ENCODE results near the gene DNAH8.

DNAH8 gene

GRCh38 chr6:39054577-39055142, 339.5 kb downstream of the DNAH8 start:
- no peak overlapping the region for H3K27ac ChIP-seq (ENCODE audit: low read depth, low read length)
- H3F3A ChIP-seq (ENCODE audit: insufficient read depth), result no peaks in the 10 kb centered on the region
- no peaks in the 10 kb centered on the region for H4K20me1 ChIP-seq (ENCODE audit: low read depth, low read length)
- TF ChIP-seq EZH2phosphoT487 (conservative IDR thresholded peaks at IDR 0.05; ENCODE audit: low read length), result no peak
- TF ChIP-seq, protein P1, sequence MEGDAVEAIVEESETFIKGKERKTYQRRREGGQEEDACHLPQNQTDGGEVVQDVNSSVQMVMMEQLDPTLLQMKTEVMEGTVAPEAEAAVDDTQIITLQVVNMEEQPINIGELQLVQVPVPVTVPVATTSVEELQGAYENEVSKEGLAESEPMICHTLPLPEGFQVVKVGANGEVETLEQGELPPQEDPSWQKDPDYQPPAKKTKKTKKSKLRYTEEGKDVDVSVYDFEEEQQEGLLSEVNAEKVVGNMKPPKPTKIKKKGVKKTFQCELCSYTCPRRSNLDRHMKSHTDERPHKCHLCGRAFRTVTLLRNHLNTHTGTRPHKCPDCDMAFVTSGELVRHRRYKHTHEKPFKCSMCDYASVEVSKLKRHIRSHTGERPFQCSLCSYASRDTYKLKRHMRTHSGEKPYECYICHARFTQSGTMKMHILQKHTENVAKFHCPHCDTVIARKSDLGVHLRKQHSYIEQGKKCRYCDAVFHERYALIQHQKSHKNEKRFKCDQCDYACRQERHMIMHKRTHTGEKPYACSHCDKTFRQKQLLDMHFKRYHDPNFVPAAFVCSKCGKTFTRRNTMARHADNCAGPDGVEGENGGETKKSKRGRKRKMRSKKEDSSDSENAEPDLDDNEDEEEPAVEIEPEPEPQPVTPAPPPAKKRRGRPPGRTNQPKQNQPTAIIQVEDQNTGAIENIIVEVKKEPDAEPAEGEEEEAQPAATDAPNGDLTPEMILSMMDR (IDR thresholded peaks at IDR 0.05; ENCODE audit: insufficient read depth, low read length, poor library complexity, severe bottlenecking), result no peak
- no peak overlapping the region for H3K9ac ChIP-seq (ENCODE audit: low read length)
- H3K4me2 ChIP-seq (ENCODE audit: low read depth, low read length, poor library complexity, severe bottlenecking), result no peak overlapping the region
- H3K9me2 ChIP-seq (replicated peaks; ENCODE audit: insufficient read depth, low read length), result no peaks in the 10 kb centered on the region
- no peaks in the 10 kb centered on the region for H3K9me3 ChIP-seq (ENCODE audit: insufficient read depth, low read length)
- H3K79me2 ChIP-seq (ENCODE audit: insufficient read depth, low read length), result no peaks in the 10 kb centered on the region
- H2AFZ ChIP-seq (ENCODE audit: low read depth, low read length, severe bottlenecking), result no peak overlapping the region
- no peak overlapping the region for H3K4me3 ChIP-seq (ENCODE audit: insufficient read depth, low read length, poor library complexity, severe bottlenecking)
- no peaks in the 10 kb centered on the region for H3K36me3 ChIP-seq (ENCODE audit: low read length)
- no peaks in the 10 kb centered on the region for H3K27me3 ChIP-seq (ENCODE audit: low read length)

GRCh38 chr6:39055661-39056060, 340.6 kb downstream of the DNAH8 start:
- Histone ChIP-seq H3K36me3 (ENCODE audit: low read length) (no peaks in the 10 kb centered on the region), H4K20me1 (ENCODE audit: low read depth, low read length) (no peaks in the 10 kb centered on the region), H3K27me3 (ENCODE audit: low read length) (no peaks in the 10 kb centered on the region), H3K27ac (ENCODE audit: low read depth, low read length) (no peak overlapping the region), H3F3A (ENCODE audit: insufficient read depth) (no peaks in the 10 kb centered on the region), H3K4me3 (ENCODE audit: insufficient read depth, low read length, poor library complexity, severe bottlenecking) (no peak overlapping the region), H3K4me2 (ENCODE audit: low read depth, low read length, poor library complexity, severe bottlenecking) (no peak overlapping the region), H2AFZ (ENCODE audit: low read depth, low read length, severe bottlenecking) (no peak overlapping the region), H3K9me3 (ENCODE audit: insufficient read depth, low read length) (no peaks in the 10 kb centered on the region), H3K79me2 (ENCODE audit: insufficient read depth, low read length) (no peaks in the 10 kb centered on the region), H3K9ac (ENCODE audit: low read length) (no peak overlapping the region), H3K9me2 (replicated peaks; ENCODE audit: insufficient read depth, low read length) (no peaks in the 10 kb centered on the region)
- TF ChIP-seq, protein P1 (IDR thresholded peaks at IDR 0.05; ENCODE audit: insufficient read depth, low read length, poor library complexity, severe bottlenecking), result no peak
- no peak for TF ChIP-seq EZH2phosphoT487 (conservative IDR thresholded peaks at IDR 0.05; ENCODE audit: low read length)

GRCh38 chr6:39056191-39056590, 341.1 kb downstream of the DNAH8 start:
- Histone ChIP-seq H3K27ac (ENCODE audit: low read depth, low read length) (no peak overlapping the region), H3K9me2 (replicated peaks; ENCODE audit: insufficient read depth, low read length) (no peaks in the 10 kb centered on the region), H3K4me2 (ENCODE audit: low read depth, low read length, poor library complexity, severe bottlenecking) (no peak overlapping the region), H2AFZ (ENCODE audit: low read depth, low read length, severe bottlenecking) (no peak overlapping the region), H3K27me3 (ENCODE audit: low read length) (no peaks in the 10 kb centered on the region), H3K9ac (ENCODE audit: low read length) (no peak overlapping the region), H3K9me3 (ENCODE audit: insufficient read depth, low read length) (no peaks in the 10 kb centered on the region), H3K4me3 (ENCODE audit: insufficient read depth, low read length, poor library complexity, severe bottlenecking) (no peak overlapping the region), H3K79me2 (ENCODE audit: insufficient read depth, low read length) (no peaks in the 10 kb centered on the region), H3F3A (ENCODE audit: insufficient read depth) (no peaks in the 10 kb centered on the region), H4K20me1 (ENCODE audit: low read depth, low read length) (no peaks in the 10 kb centered on the region), H3K36me3 (ENCODE audit: low read length) (no peaks in the 10 kb centered on the region)
- TF ChIP-seq EZH2phosphoT487 (conservative IDR thresholded peaks at IDR 0.05; ENCODE audit: low read length), result no peak
- TF ChIP-seq, protein P1 (IDR thresholded peaks at IDR 0.05; ENCODE audit: insufficient read depth, low read length, poor library complexity, severe bottlenecking), result no peak

Measured in SU-DHL-6 (cell line).